HAP-1 (cell line): ENCODE measurements around the gene ROPN1.
"Not testable (repeated sequence)": the region's sequence is repeated elsewhere in the genome, so short reads cannot be mapped to it uniquely, and the experiment has no call there.

Source experiments
- DNase-seq, 2 experiments: peaks; one replicate each; pipeline ENCODE4 v3.0.0-alpha.2; 2016 to 2020; ENCODE audit warnings: low spot score in 2 of 2
- H3K27me3 ChIP-seq: fragments of 250-450 bp; sonication (Bioruptor Pico); 2 replicates; pipeline ENCODE4 v1.5.1; 2020; ENCODE audit warnings: low read depth, mild to moderate bottlenecking, moderate library complexity
- H3K36me3 ChIP-seq: fragments of 250-450 bp; sonication (Bioruptor Pico); replicated peaks from 2 replicates; pipeline ENCODE4 v1.5.1; 2020; ENCODE audit warnings: mild to moderate bottlenecking
- H3K4me1 ChIP-seq: fragments of 250-450 bp; sonication (Bioruptor Pico); 2 replicates; pipeline ENCODE4 v1.5.1; 2020; ENCODE audit warnings: mild to moderate bottlenecking
- H3K4me3 ChIP-seq: fragments of 250-450 bp; sonication (Bioruptor Pico); 2 replicates; pipeline ENCODE4 v1.5.1; 2020; ENCODE audit warnings: mild to moderate bottlenecking, moderate library complexity
- H3K9me3 ChIP-seq: fragments of 250-450 bp; sonication (Bioruptor Pico); 2 replicates; pipeline ENCODE4 v1.5.1; 2020; ENCODE audit warnings: mild to moderate bottlenecking, moderate library complexity
- in situ Hi-C: fragments of 300-500 bp; cut with MboI; formaldehyde crosslinking; loops from 3 replicates; pipeline ENCODE4 v1.14.3; 2020; ENCODE audit warnings: low sequenced_read_pairs, inconsistent platforms, mixed read lengths

Gene ROPN1

GRCh38 chr3:123979525-123980501, 12.1 kb downstream of the ROPN1 start:
- in situ Hi-C loops, H3K4me1 ChIP-seq, H3K36me3 ChIP-seq, H3K9me3 ChIP-seq: not testable (repeated sequence)
- peak overlapping the region; percentile 11; the same call in 1 of the 2 replicates for H3K4me3 ChIP-seq
- peak; percentile 44 to 67 for DNase-seq
- H3K27me3 ChIP-seq, result peaks cover 41% of the 10 kb centered on the region

- H3K36me3 ChIP-seq, H3K4me3 ChIP-seq, in situ Hi-C loops, H3K4me1 ChIP-seq, H3K9me3 ChIP-seq, DNase-seq: not testable (repeated sequence)
- peaks cover 23% of the 10 kb centered on the region for H3K27me3 ChIP-seq
These were observed 15.0 kb downstream of the ROPN1 start for GRCh38 chr3:123976904-123977303.

- H3K9me3 ChIP-seq, H3K4me1 ChIP-seq, in situ Hi-C loops, H3K4me3 ChIP-seq, DNase-seq, H3K36me3 ChIP-seq: not testable (repeated sequence)
- peaks cover 22% of the 10 kb centered on the region for H3K27me3 ChIP-seq
These were observed 15.6 kb downstream of the ROPN1 start for GRCh38 chr3:123976181-123976898.

- H3K4me3 ChIP-seq, H3K36me3 ChIP-seq, in situ Hi-C loops, H3K9me3 ChIP-seq, H3K4me1 ChIP-seq, DNase-seq: not testable (repeated sequence)
- peaks cover 17% of the 10 kb centered on the region for H3K27me3 ChIP-seq
These were observed 16.9 kb downstream of the ROPN1 start for GRCh38 chr3:123975030-123975429.

- Histone ChIP-seq H3K27me3 (peaks cover 31% of the 10 kb centered on the region), H3K36me3 (no peaks in the 10 kb centered on the region), H3K4me1 (no peaks in the 10 kb centered on the region), H3K9me3 (no peaks in the 10 kb centered on the region), H3K4me3 (no peak overlapping the region)
- in situ Hi-C loops, result no loop called here
- no peak for DNase-seq
These were observed 20.5 kb downstream of the ROPN1 start for GRCh38 chr3:123971406-123971805.

GRCh38 chr3:123967260-123967659, 24.7 kb downstream of the ROPN1 start:
- in situ Hi-C loops, H3K36me3 ChIP-seq, H3K4me3 ChIP-seq, H3K9me3 ChIP-seq, H3K4me1 ChIP-seq: not testable (repeated sequence)
- DNase-seq, result peak in 1 of 2 experiments; percentile 10
- peaks cover 24% of the 10 kb centered on the region for H3K27me3 ChIP-seq

- H3K36me3 ChIP-seq, H3K9me3 ChIP-seq, H3K4me3 ChIP-seq, DNase-seq, in situ Hi-C loops, H3K4me1 ChIP-seq: not testable (repeated sequence)
- H3K27me3 ChIP-seq, result peaks cover 24% of the 10 kb centered on the region
These were observed 25.1 kb downstream of the ROPN1 start for GRCh38 chr3:123966799-123967198.

GRCh38 chr3:123964793-123965192, 27.1 kb downstream of the ROPN1 start:
- H3K27me3 ChIP-seq, result peaks cover 15% of the 10 kb centered on the region
- H3K4me1 ChIP-seq, DNase-seq, H3K9me3 ChIP-seq, H3K4me3 ChIP-seq, in situ Hi-C loops, H3K36me3 ChIP-seq: not testable (repeated sequence)

- H3K27me3 ChIP-seq, result no peaks in the 10 kb centered on the region
- H3K9me3 ChIP-seq, result no peaks in the 10 kb centered on the region
- DNase-seq, result no peak
- H3K4me3 ChIP-seq, result peak overlapping the region; percentile 84
- peaks cover 3% of the 10 kb centered on the region for H3K36me3 ChIP-seq
- peaks cover 5% of the 10 kb centered on the region for H3K4me1 ChIP-seq
- in situ Hi-C loops, result no loop called here
These were observed 30.4 kb downstream of the ROPN1 start for GRCh38 chr3:123961508-123961856.

GRCh38 chr3:123960781-123961507, 31.0 kb downstream of the ROPN1 start, which contains the start of gene CCDC14:
TSS of gene CCDC14 (minus strand) at chr3:123961229. CDS start at chr3:123961173, 56 bp downstream.
- Histone ChIP-seq H3K36me3 (peaks cover 8% of the 10 kb centered on the region), H3K27me3 (no peaks in the 10 kb centered on the region), H3K4me1 (peaks cover 5% of the 10 kb centered on the region), H3K9me3 (no peaks in the 10 kb centered on the region), H3K4me3 (peak within 1 kb of the TSS; percentile 84)
- peak; percentile 98 for DNase-seq
- in situ Hi-C loops, result no loop called here

- H3K27me3 ChIP-seq, result no peaks in the 10 kb centered on the region
- H3K36me3 ChIP-seq, result peaks cover 54% of the 10 kb centered on the region
- H3K4me1 ChIP-seq, result peaks cover 3% of the 10 kb centered on the region
These were observed 38.2 kb downstream of the ROPN1 start for GRCh38 chr3:123953735-123954134.

GRCh38 chr3:123952844-123953520, 38.9 kb downstream of the ROPN1 start:
- Histone ChIP-seq H3K27me3 (no peaks in the 10 kb centered on the region), H3K36me3 (peaks cover 59% of the 10 kb centered on the region)

More at GRCh38 chr3:123953735-123954134, 38.2 kb downstream of the ROPN1 start:
- Histone ChIP-seq H3K4me3 (no peak overlapping the region), H3K9me3 (no peaks in the 10 kb centered on the region)
- in situ Hi-C loops, result no loop called here
- no peak for DNase-seq

More at GRCh38 chr3:123952844-123953520, 38.9 kb downstream of the ROPN1 start:
- no peak for DNase-seq
- Histone ChIP-seq H3K4me1 (peaks cover under 1% of the 10 kb centered on the region), H3K4me3 (no peak overlapping the region), H3K9me3 (no peaks in the 10 kb centered on the region)
- in situ Hi-C loops, result no loop called here
